GM18499 (cell line): Measurements from ENCODE around the gene FHDC1.

Source experiments
- ATAC-seq: cut with Tn5 transposase; IDR thresholded peaks from one replicate; pipeline ENCODE4 v1.9.1; 2021; ENCODE audit warnings: moderate number of reproducible peaks; ENCODE audit not compliant: insufficient read depth, unreplicated experiment

FHDC1 gene

DNA sequence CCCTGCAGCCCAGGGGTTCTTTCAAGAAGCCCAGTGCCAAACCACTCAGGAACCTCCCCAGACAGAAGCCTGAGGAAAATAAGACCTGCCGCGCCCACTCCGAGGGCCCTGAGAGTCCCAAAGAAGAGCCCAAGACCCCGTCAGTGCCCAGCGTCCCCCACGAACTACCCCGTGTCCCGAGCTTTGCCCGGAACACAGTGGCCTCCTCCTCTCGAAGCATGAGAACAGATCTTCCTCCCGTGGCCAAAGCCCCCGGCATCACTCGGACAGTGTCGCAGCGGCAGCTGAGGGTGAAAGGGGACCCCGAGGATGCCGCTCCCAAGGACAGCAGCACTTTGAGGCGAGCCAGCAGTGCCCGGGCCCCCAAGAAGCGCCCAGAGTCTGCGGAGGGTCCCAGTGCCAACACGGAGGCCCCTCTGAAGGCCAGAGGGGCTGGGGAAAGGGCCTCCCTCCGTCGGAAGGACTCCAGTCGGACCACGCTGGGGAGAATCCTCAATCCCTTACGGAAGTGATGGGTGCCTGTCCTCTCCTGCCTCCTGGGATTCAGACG is 40.2 kb downstream of the FHDC1 start:
- ATAC-seq: no peak

GRCh38 chr4:152979731-152980330 is 43.7 kb downstream of the FHDC1 start:
- no peak for ATAC-seq

- ATAC-seq: no peak
Measured at GRCh38 chr4:152981278-152981677, 45.2 kb downstream of the FHDC1 start.

GRCh38 chr4:152981842-152982241 is 45.7 kb downstream of the FHDC1 start:
- ATAC-seq: no peak

DNA sequence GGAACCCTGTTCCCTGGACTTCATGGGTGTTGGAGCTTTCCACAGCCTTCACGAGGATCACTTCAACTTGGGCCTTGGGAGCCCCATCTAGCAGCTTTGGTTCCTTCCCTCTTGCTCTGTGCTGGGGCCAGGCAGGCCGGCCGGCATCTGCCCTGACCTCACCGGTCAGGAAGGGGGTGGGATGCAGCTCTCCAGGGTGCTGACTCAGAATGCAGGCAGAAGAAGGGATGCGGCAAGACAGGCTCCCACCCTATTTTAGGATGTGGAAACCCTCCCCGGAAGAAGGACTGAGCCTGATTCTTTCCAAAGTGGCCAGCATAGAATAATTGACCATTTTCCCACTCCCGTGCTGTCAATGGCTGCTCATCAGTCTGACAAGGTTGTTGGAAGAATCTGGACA is 47.1 kb downstream of the FHDC1 start:
- no peak for ATAC-seq

DNA sequence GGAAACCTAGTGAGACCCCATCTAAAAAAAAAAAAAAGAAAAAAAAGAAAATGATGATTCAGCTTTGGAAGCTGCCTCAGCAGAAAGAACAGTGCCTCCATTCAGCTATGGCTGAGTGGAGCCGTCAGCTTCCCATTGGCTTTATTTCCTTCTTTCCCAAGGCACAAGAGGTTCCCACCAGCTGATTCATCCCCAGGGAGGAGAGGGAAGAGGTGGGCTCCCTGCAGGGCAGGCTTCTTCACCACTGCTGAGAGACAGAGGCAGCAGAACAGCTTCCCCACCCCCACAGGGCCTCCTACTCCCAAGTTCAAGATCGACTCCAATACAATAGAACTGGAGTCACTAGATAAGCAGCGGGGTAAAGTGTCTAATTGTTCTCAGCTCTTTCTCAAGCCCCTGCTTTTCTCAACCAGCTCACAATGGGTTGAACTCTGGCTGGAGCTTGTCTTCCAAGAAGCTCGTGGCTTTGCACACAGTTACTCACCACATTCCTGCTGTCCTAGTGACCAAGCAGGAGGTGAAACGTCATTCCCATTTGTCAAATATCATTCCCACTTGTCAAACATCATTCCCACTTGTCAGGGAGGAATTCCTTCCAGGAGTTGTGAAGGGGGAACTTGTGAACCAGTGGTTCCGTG is 47.8 kb downstream of the FHDC1 start:
- no peak for ATAC-seq

GRCh38 chr4:152988721-152989553 is 52.8 kb downstream of the FHDC1 start:
- ATAC-seq: no peak

GRCh38 chr4:152989554-152989970 is 53.4 kb downstream of the FHDC1 start:
- no peak for ATAC-seq

GRCh38 chr4:152990471-152991131 is 54.5 kb downstream of the FHDC1 start:
- ATAC-seq: no peak

DNA sequence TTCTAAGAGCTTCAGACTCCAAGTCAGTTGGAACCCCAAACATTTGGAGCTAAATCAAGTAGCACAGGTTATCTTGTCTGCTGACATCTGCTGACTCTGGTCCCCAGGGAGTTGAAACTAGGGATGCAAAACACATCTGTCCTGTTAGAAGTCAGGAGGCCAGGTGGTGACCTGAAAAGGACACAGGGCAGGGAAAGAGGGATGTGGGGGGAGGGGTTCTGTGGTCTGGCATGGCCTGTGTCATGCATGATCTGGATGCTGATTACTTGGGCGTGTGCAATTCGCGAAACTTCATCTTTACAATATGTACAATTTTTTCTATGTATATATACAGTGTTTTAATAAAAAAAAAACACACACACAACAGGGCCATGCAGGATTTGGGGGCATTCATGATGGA is 55.3 kb downstream of the FHDC1 start:
- no peak for ATAC-seq

GRCh38 chr4:152992027-152992426 is 55.9 kb downstream of the FHDC1 start:
- ATAC-seq: no peak

GRCh38 chr4:152992466-152992865 is 56.3 kb downstream of the FHDC1 start:
- no peak for ATAC-seq

- ATAC-seq: no peak
Measured at GRCh38 chr4:152994038-152994437, 57.9 kb downstream of the FHDC1 start.

- ATAC-seq: no peak
Measured at GRCh38 chr4:152996111-152996571, 60.0 kb downstream of the FHDC1 start.

DNA sequence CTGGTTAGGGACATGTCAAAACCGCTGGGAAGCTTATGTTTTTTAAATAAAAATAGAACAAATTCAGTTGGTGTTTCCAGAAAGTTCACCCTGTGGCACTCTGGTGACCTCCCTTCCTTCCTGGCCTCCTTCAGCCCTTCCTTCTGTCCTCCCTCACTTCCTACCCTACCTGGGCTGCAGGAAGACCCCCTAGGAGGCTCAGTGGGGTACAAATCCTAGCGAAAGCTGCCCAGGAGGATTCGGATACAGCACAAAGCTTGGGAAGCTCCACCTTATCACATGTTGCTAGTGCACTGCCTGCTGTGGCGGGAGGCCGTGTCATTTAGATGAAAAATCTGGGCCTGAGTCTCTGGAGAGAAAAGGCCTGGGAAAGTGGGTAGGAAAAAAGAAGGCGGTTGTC is 60.5 kb downstream of the FHDC1 start:
- ATAC-seq: no peak

GRCh38 chr4:152997288-152997687 is 61.2 kb downstream of the FHDC1 start:
- no peak for ATAC-seq

- no peak for ATAC-seq
Measured at GRCh38 chr4:152997771-152998487, 61.8 kb downstream of the FHDC1 start.

DNA sequence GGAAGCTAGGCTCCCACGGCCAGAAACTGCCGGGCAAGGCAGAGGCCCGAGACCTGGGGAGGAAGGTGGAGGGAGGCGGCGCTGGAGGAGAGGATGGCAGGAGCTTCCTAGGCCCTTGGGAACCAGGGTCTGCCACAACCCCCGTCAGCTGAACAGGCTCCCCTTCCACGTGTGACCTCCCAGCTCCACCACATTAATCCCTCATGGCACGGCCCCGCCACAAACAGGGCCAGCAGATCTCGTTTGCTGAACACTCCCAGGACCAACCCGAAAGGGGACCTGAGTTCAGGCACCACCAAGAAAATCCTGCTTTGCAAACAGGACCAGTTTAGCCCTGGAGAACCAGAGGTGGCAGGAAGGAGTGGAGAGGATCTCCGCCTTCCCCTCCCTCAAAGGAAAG is 62.7 kb downstream of the FHDC1 start:
- no peak for ATAC-seq

DNA sequence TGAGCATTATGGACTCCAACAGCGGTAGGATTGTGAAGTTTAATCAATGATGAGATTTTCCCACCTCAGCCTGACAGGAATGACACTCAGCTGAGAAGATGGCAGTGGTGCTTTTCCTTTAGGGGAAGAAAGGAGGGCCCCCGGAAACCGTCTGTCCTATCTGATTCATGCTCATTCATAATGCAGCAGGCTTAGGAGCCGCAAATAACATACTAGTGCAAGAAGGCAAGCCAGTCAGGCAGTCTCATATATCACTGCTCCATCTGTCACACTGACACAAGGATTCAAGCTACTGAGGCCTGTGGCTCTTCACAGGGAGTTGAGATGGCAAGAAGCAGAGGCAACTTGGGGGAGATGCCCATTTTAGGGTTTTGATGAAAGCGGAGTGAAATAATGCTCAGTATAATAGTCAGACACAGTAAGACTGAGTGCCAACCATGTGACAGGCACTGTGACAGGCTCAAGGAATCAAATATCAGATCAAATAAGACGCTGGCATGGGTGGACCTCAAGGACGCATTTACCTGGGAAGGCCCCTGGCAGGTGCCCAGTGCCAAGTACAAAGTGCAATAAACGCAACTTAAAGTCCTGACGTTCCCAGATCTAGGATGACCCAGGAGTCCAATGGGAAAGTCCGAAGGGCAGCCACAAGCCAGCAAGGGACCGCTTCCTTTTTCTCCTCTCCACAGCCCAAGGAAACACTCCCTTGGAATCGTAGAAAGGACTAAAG is 63.4 kb downstream of the FHDC1 start:
- no peak for ATAC-seq
